GM19043 (cell line): ENCODE data around the gene LRRC37A3.
"Not testable (repeated sequence)": the region's sequence is repeated elsewhere in the genome, so short reads cannot be mapped to it uniquely, and the experiment has no call there.

Experiments used
- ATAC-seq: cut with Tn5 transposase; IDR thresholded peaks from one replicate; pipeline ENCODE4 v1.9.1; 2021; ENCODE audit warnings: low read depth; ENCODE audit not compliant: unreplicated experiment

LRRC37A3 gene

DNA sequence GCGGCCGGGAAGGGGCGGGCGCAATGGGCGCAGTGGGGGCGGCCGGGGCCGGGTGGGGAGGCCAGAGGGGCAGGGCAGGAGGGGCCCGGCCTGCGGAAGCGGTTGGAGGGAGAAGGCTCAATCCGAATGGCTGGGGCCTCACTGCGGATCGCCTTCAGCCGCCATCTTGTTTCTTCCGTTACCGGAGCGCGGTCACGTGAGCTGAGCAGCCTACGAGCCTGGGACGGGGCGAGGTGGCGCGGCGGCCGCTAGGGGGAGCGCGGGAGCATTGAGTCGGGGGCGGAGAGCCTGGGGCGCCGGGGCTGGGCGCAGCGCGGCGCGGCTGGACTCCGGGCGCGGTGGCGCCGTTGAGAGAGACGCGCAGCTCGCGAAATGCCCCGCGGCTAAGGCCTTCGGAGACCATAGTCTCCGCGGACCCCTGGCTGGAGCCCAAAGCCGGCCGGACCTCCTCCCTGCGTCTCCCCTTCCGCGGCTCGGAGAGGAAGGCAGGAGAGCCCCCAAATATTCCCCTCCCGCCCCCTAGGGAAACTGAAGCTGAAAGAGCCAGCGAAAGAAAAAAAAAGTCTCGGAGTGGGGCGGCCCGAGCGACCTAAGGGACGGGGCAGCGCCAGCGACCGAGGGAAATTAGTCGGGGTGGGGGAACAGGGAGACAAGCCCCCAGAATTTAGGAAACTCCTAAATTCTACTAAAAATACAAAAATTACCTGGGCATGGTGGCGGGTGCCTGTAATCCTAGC is at the start of gene LRRC37A3:
LRRC37A3 (minus strand) TSS at position 190 of the 737 bp plus-strand sequence. CDS start 22,221 bp downstream, outside the sequence.
- peak; percentile 82 for ATAC-seq

DNA sequence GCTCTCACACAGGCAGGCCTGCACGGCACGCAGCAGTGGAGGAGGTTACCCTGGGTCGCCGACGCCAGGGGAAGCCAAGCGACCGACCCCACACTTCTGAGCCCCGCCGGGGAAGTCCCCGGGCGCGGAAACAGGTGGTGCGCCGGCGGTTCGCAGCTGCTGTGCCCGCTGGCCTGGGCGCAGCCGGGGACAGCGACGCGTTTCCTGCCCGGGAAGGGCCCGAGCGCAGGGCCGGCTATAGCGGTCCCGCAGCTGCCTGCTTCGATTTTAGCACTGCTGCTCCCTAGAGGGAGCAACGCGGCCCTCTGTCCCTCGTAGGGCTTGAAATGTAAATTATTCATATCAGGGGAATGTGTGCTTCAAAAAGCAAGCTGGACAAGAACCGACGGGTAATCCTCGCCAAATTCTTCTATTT is 46.6 kb upstream of the LRRC37A3 start:
- peak; percentile 93 for ATAC-seq

DNA sequence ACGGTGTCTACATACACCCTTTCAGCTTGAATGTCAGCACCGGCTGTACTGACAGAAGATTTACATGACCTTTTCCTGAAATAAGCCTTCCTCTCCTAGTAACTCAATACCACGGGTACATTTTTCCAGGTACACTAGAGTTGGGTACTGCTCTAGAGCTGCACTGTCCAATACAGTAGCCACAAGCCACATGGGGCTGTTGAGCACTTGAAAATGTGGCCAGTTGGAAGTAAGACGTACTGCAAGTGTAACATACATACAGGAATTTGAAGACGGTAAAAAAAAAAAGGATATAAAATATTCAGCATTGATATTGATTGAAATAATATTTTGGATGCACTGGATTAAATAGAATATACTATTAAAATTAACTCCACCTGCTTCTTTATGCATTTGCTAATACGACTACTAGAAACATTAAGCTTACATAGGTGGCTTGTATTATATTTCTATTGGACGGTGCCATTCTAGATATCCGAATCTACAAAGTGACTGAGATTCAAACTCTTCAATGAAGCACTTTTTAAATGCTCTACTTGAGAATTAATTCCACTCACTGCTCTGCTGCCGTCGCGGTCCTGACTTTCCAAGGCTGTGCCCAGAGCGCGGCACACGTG is 46.1 kb upstream of the LRRC37A3 start:
- ATAC-seq, result not testable (repeated sequence)

DNA sequence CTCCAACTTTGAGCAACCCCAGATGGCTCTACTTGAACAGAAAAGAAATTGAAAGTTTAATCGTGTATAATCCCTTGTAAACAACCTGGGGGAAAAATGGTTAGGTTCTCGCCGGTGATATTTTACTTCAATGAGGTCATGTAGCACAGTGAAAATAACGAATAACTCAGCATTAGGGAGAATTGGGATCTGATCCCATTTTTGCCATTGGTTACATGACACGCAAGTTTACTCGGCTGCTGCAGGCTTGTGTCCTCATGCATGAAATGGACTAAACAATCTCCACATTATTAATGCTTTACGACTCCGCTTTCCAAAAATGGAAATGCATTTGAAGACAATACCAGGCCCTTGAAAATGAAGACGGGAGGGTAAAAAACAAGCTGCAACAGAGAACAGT is 45.5 kb upstream of the LRRC37A3 start:
- no peak for ATAC-seq

DNA sequence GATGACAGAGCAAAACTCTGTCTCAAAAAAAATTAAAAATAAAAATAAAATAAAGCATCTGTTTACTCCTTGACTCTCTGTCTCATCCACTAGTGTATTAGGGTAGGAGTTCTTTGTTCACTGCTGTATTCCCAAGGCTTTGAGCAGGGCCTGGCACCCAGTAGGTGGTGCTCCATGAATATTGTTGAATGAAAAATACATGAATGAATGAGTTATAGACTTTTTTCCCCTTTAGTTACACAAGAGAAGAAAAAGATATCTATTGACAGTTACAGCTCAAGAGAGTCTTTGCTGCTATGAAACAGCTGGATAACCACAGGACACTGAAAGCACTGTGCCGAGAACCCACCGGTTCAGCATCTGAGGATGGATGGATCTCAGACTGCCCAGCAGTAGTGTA is 44.5 kb upstream of the LRRC37A3 start:
- ATAC-seq, result not testable (repeated sequence)

DNA sequence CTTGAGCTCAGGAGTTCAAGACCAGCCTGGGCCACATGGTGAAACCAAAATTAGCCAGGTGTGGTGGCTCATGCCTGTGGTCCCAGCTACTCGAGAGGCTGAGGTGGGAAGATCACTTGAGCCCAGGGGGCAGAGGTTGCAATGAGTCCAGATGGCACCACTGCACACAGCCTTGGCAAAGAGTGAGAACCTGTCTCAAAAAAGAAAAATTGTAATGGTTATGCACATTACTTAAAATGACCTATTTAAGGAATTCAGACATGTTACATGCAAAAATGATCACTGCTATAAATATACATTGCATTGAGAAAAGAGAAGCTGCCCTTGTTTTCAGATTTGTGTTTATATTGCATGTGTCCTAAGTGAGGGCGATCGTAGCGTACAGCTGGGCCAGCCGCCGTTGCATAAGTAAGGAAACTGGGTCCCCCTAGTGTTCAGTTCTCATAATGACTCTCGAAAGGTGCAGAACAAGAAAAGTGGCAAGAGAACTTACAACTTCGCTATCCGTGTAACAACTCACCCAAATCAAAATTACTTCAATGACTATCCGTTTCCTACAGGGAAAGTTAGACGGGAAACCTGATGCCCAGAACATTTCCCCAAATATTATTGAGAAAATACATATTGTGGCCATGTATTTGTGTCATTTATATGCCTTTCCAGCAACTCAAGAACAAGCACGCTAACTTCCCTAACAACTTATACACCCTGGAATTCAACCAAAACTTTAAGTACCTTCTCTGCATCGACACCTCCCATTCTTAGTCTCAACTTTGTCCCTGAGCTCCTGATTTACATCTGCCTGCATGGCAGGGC is 42.5 kb upstream of the LRRC37A3 start:
- not testable (repeated sequence) for ATAC-seq

DNA sequence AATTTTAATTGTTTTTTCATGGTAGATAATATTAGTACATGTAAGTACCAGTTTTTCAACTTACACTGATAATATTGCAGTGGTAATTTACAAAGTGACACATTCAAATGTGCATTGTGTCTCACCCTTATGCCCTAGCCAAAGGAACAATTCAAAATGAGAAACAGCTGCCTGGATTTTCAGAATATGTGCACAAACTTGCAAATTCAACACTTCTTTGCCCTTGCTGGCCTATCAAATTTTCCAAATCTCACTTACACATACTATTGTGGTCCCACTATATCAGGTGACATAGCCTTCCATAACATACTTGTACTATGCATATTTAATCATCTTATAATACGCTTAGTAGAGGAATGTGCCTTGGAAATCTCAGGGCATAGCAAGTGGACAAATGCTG is 32.6 kb upstream of the LRRC37A3 start:
- ATAC-seq, result no peak

DNA sequence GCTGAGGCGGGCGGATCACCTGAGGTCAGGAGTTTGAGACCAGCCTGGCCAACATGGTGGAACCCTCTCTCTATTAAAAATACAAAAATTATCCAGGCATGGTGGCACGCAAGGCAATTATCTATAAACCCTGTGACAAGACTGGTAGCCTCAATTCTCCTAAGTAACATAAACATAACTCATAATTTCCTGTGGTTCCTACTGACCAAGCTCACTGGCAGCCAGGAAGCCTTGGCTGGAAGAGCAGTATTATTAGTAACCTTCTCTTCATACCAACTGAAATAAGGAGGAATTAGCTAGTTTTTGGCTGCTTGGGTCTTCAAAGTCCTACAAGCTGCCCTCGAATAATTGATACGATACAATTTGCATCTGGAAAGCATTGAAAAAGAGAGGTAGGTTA is 31.6 kb upstream of the LRRC37A3 start:
- ATAC-seq, result no peak

DNA sequence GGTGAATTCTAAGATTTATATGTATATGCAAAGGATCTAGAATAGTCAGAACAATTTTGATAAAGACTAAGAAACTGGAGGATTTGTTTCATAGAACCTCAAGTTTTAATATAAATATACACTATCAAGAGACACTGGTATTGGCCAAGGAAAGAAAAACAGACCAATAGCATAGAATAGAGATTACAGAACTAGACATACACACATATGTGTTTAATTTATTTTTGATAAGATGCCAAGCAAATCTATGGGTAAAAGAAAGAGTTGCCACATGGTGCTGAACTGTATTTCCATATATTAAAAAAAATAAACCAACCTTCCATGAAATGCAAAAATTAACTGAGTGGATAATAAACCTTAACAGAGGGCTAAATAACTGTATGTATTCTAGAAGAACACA is 27.9 kb upstream of the LRRC37A3 start:
- ATAC-seq, result no peak

DNA sequence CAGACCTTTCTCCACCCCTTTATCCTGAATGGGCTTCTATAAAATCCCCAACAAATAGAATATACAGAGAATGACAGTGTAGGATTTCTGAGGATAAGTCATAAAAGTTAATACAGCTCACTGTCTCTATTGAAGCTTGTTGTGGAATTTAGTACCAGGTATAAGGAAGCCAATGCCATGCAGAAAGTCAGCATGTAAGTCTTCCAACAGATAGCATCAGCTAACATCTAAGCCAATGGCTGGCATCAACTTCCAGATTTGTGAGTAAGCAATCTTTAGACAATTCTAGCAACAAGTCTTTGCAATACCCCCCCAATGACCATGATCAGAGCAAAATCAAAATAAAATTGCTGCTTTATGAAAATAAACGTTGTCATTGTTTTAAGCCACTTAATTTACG is 22.5 kb upstream of the LRRC37A3 start:
- ATAC-seq, result no peak

DNA sequence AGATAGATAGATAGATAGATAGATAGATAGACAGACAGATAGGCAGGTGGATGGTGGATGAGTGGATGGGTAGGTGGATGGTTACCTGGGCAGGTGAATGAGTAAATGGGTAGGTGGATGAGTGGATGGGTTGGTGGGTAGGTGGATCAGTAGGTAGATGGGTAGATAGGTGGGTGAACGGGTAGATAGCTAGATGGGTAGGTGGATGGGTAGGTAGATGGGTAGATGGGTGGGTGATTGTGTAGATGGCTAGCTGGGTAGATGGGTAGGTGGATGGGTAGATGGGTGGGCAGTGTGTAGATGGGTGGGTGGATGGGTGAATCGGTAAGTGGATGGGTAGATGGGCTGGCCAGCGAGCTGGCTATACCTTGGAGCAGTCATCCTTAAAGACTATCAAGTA is 21.8 kb upstream of the LRRC37A3 start:
- no peak for ATAC-seq

DNA sequence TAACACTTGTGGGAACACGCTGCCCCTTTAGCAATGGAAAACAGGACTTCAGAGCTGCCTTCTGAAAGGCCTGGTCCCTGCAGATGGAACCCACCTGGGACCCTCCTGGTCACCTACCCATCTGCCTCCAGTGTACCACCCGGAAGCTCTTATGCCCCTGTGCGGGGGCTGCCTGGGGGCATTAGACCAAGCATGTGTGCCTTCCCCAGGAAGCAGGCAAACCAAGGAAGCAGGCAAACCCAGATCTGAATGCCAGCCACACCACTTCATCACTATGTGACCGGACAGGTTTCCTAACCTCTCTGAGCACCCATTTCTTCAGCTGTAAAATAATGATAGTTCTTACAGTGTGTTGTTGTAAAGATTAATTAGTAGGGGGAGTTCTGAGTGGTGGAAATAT is 20.8 kb upstream of the LRRC37A3 start:
- no peak for ATAC-seq

DNA sequence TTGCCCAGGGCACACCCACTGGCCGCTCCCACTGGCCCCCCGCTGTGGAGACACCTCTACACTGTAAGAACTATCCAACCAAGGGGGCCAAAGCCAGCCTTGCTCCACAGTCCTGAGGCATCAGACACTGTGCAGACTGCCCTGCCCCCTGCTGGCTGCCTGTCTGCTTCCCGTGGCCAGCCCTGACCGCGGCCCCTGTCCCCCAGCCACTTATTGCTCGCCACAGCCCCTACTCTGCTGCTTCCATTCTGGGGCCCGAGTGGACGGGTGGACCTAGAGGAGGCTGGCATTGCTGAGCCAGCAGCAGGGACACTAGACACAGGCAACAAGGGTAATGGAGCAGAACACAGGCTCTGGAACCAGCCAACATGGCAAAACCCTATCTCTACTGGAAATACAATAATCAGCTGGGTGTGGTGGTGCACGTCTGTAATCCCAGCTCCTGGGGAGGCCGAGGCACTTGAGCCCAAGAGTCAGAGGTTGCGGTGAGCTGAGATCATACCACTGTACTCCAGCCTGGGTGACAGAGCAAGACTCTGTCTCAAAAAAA is 19.7 kb upstream of the LRRC37A3 start:
- peak; percentile 63 for ATAC-seq

DNA sequence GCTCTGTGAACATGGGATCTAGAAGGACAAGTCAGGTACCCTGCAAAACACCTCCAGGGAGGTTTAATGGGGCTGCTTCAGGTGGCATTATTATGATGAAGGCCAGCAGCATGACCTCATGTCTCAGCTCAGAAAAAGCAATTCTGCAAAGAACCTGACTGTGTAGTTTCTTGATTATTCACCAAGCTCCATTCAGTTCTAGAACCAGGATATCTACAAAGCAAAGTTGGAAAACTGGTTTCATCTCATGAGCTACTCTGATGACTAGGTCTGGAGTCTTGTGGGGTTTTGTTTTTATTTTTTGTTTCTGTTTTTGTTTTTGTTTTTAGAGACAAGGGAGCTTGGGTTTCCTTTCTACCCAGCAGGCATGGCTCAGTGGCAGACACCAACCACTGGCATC is 19.0 kb upstream of the LRRC37A3 start:
- ATAC-seq, result no peak

DNA sequence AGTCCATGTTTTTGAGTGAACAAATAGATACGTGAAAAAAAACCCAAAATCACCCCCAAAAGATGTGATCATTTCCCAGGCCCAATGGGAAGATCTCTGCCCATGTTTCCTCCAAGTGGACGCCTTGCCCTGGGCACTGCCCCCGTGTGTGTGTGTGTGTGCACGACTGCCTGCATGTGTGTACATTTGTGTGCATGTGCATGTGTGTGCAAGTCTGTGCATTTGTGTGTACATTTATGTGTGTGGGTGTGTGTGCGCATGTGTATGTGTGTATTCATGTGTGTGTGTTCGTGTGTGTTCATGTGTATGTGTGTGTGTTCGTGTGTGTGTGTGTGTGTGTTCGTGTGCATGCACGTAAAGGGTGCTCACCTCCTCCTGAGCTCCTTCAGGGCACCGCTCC is 16.8 kb upstream of the LRRC37A3 start:
- ATAC-seq, result no peak

DNA sequence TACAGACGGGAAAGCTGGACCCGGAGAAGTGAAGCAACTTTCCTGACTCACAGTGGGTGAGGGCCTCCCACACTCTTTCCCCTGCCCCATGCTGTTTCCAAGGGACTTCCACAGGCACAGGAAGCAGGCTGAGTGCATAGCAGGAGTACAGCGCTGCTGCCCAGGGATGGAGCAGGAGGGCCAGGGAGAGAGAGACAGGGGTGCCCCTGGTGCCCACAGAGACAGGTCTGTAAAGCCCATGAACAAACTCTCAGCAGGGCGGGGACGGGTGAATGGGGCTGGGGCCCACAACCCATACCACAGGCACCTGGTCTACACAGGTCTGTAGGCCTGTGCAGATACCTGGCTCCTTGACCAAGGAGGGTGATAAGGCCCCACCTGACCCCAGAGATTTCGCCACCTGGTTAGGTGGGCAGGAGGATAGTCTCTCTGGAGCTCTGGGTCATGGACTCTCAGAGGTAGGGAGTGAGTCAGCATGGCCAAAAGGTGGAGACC is 15.1 kb upstream of the LRRC37A3 start:
- not testable (repeated sequence) for ATAC-seq

DNA sequence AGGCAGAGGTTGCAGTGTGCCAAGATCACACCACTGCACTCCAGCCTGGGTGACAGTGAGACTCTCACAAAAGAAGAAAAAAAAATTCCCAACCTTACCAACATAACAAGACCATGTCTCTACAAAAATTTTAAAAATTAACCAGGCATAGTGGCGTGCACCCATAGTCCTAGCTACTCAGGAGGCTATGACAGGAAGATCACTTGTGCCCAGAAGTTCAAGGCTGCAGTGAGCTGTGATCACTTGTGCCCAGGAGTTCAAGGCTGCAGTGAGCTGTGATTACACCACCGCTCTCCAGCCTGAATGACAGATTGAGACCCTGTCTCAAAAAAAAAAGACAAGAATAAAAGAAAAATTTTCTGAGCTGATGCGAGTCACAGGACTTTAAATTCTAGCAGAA is 13.6 kb upstream of the LRRC37A3 start:
- ATAC-seq, result not testable (repeated sequence)

DNA sequence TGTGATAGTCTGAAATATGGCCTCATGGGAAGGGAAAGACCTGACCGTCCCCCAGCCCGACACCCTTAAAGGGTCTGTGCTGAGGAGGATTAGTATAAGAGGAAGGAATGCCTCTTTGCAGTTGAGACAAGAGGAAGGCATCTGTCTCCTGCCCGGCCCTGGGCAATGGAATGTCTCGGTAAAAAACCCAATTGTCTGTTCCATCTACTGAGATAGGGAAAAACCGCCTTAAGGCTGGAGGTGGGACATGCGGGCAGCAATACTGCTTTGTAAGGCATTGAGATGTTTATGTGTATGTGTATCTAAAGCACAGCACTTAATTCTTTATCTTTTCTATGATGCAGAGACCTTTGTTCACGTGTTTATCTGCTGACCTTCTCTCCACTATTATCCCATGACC is 11.1 kb upstream of the LRRC37A3 start:
- not testable (repeated sequence) for ATAC-seq

DNA sequence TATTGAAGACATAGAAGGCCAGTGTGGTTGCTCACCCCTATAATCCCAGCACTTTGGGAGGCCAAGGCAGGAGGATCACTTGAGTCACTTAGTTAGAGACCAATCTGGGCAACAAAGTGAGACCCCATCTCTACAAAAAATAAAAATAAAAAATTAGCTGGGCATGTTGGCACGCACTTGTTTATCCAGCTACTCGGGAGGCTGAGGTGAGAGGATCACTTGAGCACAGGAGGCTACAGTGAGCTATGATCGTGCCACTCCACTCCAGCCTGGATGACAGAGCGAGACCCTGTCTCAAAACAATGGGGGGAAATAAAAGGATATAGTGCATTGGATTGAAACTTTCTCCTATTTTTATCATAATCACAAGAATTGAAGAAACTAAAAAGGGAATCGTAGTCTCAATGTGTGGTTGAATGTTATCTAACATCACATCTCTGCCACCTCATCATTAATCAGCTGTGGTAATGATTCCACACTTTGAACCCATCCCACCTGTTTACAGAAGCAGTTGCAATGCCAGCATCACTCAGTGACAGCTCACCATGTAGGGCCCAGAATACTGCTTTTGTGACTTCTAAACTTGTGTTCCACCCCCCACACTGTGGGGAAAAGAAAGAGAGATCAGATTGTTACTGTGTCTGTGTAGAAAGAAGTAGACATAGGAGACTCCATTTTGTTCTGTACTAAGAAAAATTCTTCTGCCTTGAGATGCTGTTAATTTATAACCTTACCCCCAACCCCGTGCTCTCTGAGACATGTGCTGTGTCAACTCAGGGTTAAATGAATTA is 10.3 kb upstream of the LRRC37A3 start:
- ATAC-seq, result not testable (repeated sequence)

DNA sequence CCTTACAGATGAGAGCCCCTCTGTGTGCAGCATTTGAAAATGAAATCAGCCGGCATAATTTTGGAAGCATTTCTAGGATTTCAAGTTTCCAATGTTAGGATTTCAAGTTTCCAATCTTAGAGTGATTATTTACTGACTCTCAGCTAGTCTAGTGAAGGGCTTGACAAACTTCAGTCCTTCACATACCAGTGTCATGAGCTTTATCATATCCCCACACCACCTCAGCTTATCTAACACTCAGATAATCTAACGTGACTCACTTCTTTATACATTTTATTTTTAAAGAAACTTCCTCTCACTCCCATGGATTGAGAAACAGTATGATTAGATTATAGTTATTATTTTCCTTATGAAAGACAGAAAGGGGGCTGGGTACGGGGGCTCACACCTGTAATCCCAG is 9.4 kb upstream of the LRRC37A3 start:
- ATAC-seq, result not testable (repeated sequence)
